ENCODE data around the gene APOA1. TPM values are rescaled to one million over a fixed set of nuclear protein-coding genes. Genes with fewer than 3 reads are reported as not detected.

Gene APOA1
- polyA plus RNA-seq, 4 donors = 53.5 to 128 (median 89.6) TPM

GRCh38 chr11:116792144-116792868, 45.1 kb downstream of the APOA1 start:
- DNase-seq (ENCODE audit: low read depth in 4 of 4, low spot score in 3 of 4) = no peak

- DNase-seq (ENCODE audit: low read depth in 4 of 4, low spot score in 3 of 4) = no peak
Measured at GRCh38 chr11:116791813-116792143, 45.6 kb downstream of the APOA1 start, which contains the start of gene APOA5. Gene APOA5, minus strand, starts transcription at chr11:116791879. Its CDS starts 19 bp downstream, at chr11:116791860.

DNA sequence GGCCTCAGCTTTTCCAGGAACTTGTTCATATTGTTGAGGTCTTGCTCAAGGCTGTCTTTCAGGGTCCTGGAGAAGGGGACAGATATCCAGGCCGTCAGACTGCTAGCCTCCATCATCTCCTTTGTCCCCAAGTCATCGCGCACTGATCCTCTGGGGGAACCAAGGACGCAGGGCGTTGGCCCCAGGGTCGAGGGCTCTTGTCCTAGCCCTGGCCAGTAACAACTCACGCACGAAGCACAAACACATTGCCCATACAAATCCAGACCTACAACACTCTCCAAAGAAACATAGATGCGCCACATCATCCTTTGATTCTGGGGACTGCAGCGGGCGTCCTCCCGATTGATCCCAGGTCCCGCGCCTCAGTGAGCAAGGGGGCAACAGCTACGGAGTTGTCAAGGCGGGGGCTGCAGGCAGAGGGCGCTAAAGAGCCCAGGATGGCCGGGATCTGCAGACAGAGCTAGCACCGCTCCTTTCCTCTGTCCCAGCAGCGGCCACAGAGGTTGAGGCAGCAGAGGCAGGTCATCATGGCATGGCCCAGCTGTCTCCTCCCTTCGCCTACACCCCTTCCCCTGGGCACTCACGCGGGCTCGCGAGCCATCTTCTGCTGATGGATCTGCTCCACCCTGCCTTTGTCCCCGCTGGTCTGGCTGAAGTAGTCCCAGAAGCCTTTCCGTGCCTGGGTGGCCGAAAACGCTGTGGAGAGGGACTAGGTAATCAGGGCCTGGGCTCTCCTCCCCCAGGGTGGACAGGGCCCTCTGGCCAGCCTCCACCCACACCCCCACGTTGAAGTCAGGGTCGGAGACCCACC, 46.2 kb downstream of the APOA1 start:
- peak in 3 of 4 donors; percentile 38 to 46 (median 39) for DNase-seq (ENCODE audit: low read depth in 4 of 4, low spot score in 3 of 4)

DNA sequence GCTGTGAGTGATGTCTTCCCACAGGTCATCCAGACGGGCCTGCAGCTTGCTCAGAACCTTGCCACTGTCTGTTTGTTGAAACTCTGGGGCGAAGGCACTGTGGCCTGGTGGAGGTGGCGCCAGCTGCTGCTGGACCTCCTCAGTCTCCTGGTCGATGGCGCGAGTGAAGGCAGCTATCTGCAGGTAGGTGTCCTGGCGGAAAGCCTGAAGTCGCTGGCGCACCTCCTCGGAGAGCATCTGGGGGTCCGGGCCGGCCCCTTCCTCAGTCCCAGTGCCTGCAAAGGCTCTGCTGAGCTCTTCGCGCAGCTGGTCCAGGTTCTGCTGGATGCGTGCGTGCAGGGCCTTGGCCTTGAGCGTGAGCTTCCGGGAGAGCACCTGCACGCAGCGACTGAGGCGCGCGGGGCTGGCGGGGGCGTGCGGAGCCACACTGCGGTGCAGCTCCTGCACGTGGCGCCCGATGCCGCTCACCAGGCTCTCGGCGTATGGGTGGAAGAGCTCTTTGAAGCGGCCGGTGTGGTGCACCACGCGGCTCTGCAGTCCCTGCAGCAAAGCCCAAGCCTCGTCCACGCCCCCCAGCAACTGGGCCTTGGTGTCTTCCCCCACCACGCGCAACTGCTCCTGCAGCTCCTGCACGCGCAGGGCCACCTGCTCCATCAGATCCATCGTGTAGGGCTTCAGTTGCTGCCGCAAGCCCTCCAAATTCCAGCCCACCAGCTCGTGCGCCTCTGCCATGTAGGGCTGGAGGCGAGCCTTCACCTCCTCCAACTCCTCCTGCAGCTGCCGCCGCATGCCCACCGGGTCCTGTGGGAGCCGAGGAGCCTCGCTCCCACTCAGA, 47.0 kb downstream of the APOA1 start:
- no peak for DNase-seq (ENCODE audit: low read depth in 4 of 4, low spot score in 3 of 4)

DNA sequence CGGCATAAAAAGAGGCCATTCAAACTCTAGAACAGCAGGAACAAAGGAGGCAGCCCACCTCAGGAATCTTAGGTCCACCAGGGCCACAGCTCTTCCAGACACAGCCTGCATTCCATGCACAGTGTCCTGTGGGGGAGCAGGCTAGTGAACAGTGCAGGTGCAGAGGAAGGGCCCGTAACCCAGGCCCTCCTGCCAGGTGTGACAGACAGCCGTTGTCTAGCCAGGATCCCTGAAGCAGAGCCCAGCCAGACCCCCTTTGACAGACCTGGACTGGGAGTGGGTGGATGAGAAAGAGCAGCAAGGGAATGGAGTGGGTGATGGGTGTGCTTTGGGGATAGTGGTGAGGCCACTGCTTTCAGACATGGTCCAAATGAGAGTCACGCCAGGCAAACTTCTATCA, 48.4 kb downstream of the APOA1 start:
- no peak for DNase-seq (ENCODE audit: low read depth in 4 of 4, low spot score in 3 of 4)

DNA sequence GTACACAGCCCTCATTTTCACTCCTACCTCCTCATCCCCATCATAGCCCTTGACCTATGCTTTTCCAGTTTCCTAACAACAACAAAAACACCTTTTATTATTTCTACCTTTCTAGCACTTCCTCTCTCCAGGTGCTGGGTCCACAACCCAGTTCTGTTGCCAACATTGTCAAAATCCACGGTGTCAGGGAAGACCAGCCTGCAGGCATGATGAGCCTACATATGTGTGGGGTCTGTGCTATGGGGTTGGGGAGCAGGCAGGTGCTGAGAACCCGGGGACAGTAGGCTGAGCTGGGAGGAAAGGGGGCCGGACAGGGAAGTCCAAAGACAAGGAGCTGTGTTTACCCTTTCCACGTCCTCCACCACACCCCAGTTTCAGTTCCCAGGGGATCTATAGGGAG, 48.9 kb downstream of the APOA1 start:
- no peak for DNase-seq (ENCODE audit: low read depth in 4 of 4, low spot score in 3 of 4)

- peak; percentile 46 to 60 (median 56) for DNase-seq (ENCODE audit: low read depth in 4 of 4, low spot score in 3 of 4)
Measured at GRCh38 chr11:116787786-116788486, 49.5 kb downstream of the APOA1 start, which contains the start of gene ZPR1. Gene ZPR1, minus strand, starts transcription at chr11:116788023. Its CDS starts 33 bp downstream, at chr11:116787990.

DNA sequence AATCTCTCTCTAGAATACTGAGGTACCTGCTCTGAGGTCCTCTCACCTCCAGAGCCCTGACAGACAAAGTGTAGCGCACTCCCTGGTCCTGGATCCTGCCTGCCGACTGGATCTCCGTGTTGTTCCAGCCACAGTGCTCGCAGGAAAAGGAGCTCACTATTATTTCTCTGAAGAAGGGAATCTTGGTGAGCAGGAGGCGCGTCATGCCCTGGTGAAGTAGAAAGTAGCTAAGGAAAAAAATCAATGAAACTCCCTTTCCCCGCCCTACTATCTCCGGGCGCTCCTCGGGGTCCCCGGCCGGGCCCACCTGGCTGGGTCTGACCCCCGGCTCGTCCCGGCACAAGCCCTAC, 50.0 kb downstream of the APOA1 start:
- DNase-seq (ENCODE audit: low read depth in 4 of 4, low spot score in 3 of 4) = no peak

- no peak for DNase-seq (ENCODE audit: low read depth in 4 of 4, low spot score in 3 of 4)
Measured at GRCh38 chr11:116786966-116787365, 50.5 kb downstream of the APOA1 start.

- DNase-seq (ENCODE audit: low read depth in 4 of 4, low spot score in 3 of 4) = no peak
Measured at GRCh38 chr11:116786326-116786725, 51.1 kb downstream of the APOA1 start.

Other genes with a start within 250 kb of the APOA1 start
- gene BUD13, start 64.6 kb downstream of the APOA1 start, polyA plus RNA-seq (ENCODE audit: insufficient read length in 4 of 4) = 10 to 100 TPM; 30.6 to 38.9 (median 34.4) TPM
- gene ZPR1, start 49.6 kb downstream of the APOA1 start, polyA plus RNA-seq (ENCODE audit: insufficient read length in 4 of 4) = 10 to 100 TPM; 30.7 to 59.8 (median 56.4) TPM
- gene APOA5, start 45.7 kb downstream of the APOA1 start, polyA plus RNA-seq (ENCODE audit: insufficient read length in 4 of 4) = not detected
- not detected for gene APOA4, start 14.3 kb downstream of the APOA1 start, polyA plus RNA-seq (ENCODE audit: insufficient read length in 4 of 4)
- gene APOC3, start 7.7 kb downstream of the APOA1 start, polyA plus RNA-seq (ENCODE audit: insufficient read length in 4 of 4) = 10 to 100 TPM in 2 of 4 donors, 1 to 10 TPM in 2; 3.2 to 13.7 (median 9.4) TPM

All from left renal pelvis (tissue), 4 donors.